GM12873 (cell line): ENCODE data around the gene AMPH.

Source experiments
- CTCF ChIP-seq: IDR thresholded peaks from 2 replicates; pipeline ENCODE4 v1.5.1; 2012; ENCODE audit warnings: low read depth, mild to moderate bottlenecking, moderate library complexity, low read length, control low read depth; ENCODE audit not compliant: insufficient read depth; ENCODE audit errors: missing control alignments

The AMPH gene

GRCh38 chr7:38345299-38346172 lies 285.6 kb downstream of the AMPH start:
- peak; percentile 79 for TF ChIP-seq CTCF

GRCh38 chr7:38341172-38341705 lies 289.9 kb downstream of the AMPH start:
- peak; percentile 40 for TF ChIP-seq CTCF

- TF ChIP-seq CTCF = no peak
These were observed 291.0 kb downstream of the AMPH start for GRCh38 chr7:38339953-38340819.

GRCh38 chr7:38335492-38336147 lies 295.6 kb downstream of the AMPH start:
- TF ChIP-seq CTCF = peak; percentile 100

GRCh38 chr7:38335128-38335491 lies 296.1 kb downstream of the AMPH start:
- TF ChIP-seq CTCF = no peak

- no peak for TF ChIP-seq CTCF
These were observed 297.0 kb downstream of the AMPH start for GRCh38 chr7:38334163-38334562.
